Neural crest cell (in vitro differentiated cells): ENCODE measurements around the gene ADCYAP1. TPM values are rescaled to one million over a fixed set of nuclear protein-coding genes. Genes with fewer than 3 reads are reported as not detected.

Experiments
- DNase-seq: peaks from one replicate; pipeline ENCODE4 v3.0.0; 2021; ENCODE audit warnings: low read depth, mixed read lengths, low spot score
- H3K27ac Mint-ChIP-seq: one replicate; pipeline ENCODE4 v1.8.0; 2021; ENCODE audit warnings: mild to moderate bottlenecking, mixed read lengths; ENCODE audit not compliant: unreplicated experiment
- H3K27me3 Mint-ChIP-seq: 2 replicates; pipeline ENCODE4 v1.8.0; 2021; ENCODE audit warnings: low read depth, mild to moderate bottlenecking, mixed read lengths
- H3K36me3 Mint-ChIP-seq: 2 replicates; pipeline ENCODE4 v1.8.0; 2021; ENCODE audit warnings: low read depth, mild to moderate bottlenecking, mixed read lengths
- H3K4me1 Mint-ChIP-seq: 2 replicates; pipeline ENCODE4 v1.8.0; 2021; ENCODE audit warnings: mixed read lengths
- H3K4me3 Mint-ChIP-seq: one replicate; pipeline ENCODE4 v1.8.0; 2021; ENCODE audit warnings: mild to moderate bottlenecking, mixed read lengths
- H3K9me3 Mint-ChIP-seq: 2 replicates; pipeline ENCODE4 v1.8.0; 2021; ENCODE audit warnings: mixed read lengths
- CTCF ChIP-seq: fragments of 200-600 bp; sonication (generic); conservative IDR thresholded peaks from 2 replicates; pipeline ENCODE4 v1.5.0; 2021; ENCODE audit warnings: antibody characterized with exemption, mild to moderate bottlenecking
- total RNA-seq: library from RNA; stranded (reverse); gene quantifications from 2 replicates; pipeline ENCODE4 v1.2.1, GENCODE V29; 2021

ADCYAP1 gene
- total RNA-seq, 1 donor from 2014 or later: 0.68 TPM

- peaks cover 4% of the 10 kb centered on the region for H3K9me3 Mint-ChIP-seq
- TF ChIP-seq CTCF: no peak
- H3K4me3 Mint-ChIP-seq: no peak overlapping the region
- no peaks in the 10 kb centered on the region for H3K36me3 Mint-ChIP-seq
- H3K27ac Mint-ChIP-seq: no peak overlapping the region
- H3K4me1 Mint-ChIP-seq: no peaks in the 10 kb centered on the region
- peaks cover 13% of the 10 kb centered on the region for H3K27me3 Mint-ChIP-seq
- DNase-seq: no peak
These were observed 27.4 kb upstream of the ADCYAP1 start for GRCh38 chr18:877238-877637.

GRCh38 chr18:886076-886475 is 18.6 kb upstream of the ADCYAP1 start:
- Mint-ChIP-seq H3K4me1 (peaks cover 9% of the 10 kb centered on the region), H3K27ac (no peak overlapping the region), H3K27me3 (peaks cover 20% of the 10 kb centered on the region), H3K4me3 (no peak overlapping the region), H3K9me3 (peaks cover 2% of the 10 kb centered on the region), H3K36me3 (no peaks in the 10 kb centered on the region)
- no peak for DNase-seq
- TF ChIP-seq CTCF: no peak

- H3K27me3 Mint-ChIP-seq: peaks cover 32% of the 10 kb centered on the region
These were observed 17.0 kb upstream of the ADCYAP1 start for GRCh38 chr18:887716-888115.

GRCh38 chr18:892316-892715 is 12.4 kb upstream of the ADCYAP1 start:
- Mint-ChIP-seq H3K4me3 (no peak overlapping the region), H3K9me3 (no peaks in the 10 kb centered on the region), H3K4me1 (no peaks in the 10 kb centered on the region), H3K27ac (no peak overlapping the region), H3K27me3 (peaks cover 49% of the 10 kb centered on the region), H3K36me3 (no peaks in the 10 kb centered on the region)
- DNase-seq: no peak
- no peak for TF ChIP-seq CTCF

More at GRCh38 chr18:887716-888115, 17.0 kb upstream of the ADCYAP1 start:
- peaks cover 2% of the 10 kb centered on the region for H3K9me3 Mint-ChIP-seq
- no peak overlapping the region for H3K4me3 Mint-ChIP-seq
- no peak for TF ChIP-seq CTCF
- H3K27ac Mint-ChIP-seq: no peak overlapping the region
- no peak for DNase-seq
- H3K36me3 Mint-ChIP-seq: no peaks in the 10 kb centered on the region
- H3K4me1 Mint-ChIP-seq: peaks cover 9% of the 10 kb centered on the region

- no peak for DNase-seq
- no peaks in the 10 kb centered on the region for H3K36me3 Mint-ChIP-seq
- peaks cover 74% of the 10 kb centered on the region for H3K27me3 Mint-ChIP-seq
- no peaks in the 10 kb centered on the region for H3K9me3 Mint-ChIP-seq
- no peak for TF ChIP-seq CTCF
- no peaks in the 10 kb centered on the region for H3K4me1 Mint-ChIP-seq
- no peak overlapping the region for H3K27ac Mint-ChIP-seq
- H3K4me3 Mint-ChIP-seq: no peak overlapping the region
These were observed 8.4 kb upstream of the ADCYAP1 start for GRCh38 chr18:896315-896714.

GRCh38 chr18:901761-902160 is 2.9 kb upstream of the ADCYAP1 start:
- H3K9me3 Mint-ChIP-seq: no peaks in the 10 kb centered on the region
- H3K27ac Mint-ChIP-seq: no peak overlapping the region
- peaks cover 17% of the 10 kb centered on the region for H3K4me1 Mint-ChIP-seq
- TF ChIP-seq CTCF: no peak
- peaks cover 92% of the 10 kb centered on the region for H3K27me3 Mint-ChIP-seq
- no peak overlapping the region for H3K4me3 Mint-ChIP-seq
- DNase-seq: no peak
- H3K36me3 Mint-ChIP-seq: no peaks in the 10 kb centered on the region
